IPS DF 19.7 (cell line): Measurements from ENCODE around the gene WDR27.
"Not testable (repeated sequence)": the region's sequence is repeated elsewhere in the genome, so short reads cannot be mapped to it uniquely, and the experiment has no call there.

Experiments used
- DNase-seq: peaks from one replicate; pipeline ENCODE4 v3.0.0-alpha.2; 2013; ENCODE audit warnings: low read depth, low spot score

Gene WDR27

GRCh38 chr6:169639653-169640278 is 62.1 kb downstream of the WDR27 start:
- no peak for DNase-seq

DNA sequence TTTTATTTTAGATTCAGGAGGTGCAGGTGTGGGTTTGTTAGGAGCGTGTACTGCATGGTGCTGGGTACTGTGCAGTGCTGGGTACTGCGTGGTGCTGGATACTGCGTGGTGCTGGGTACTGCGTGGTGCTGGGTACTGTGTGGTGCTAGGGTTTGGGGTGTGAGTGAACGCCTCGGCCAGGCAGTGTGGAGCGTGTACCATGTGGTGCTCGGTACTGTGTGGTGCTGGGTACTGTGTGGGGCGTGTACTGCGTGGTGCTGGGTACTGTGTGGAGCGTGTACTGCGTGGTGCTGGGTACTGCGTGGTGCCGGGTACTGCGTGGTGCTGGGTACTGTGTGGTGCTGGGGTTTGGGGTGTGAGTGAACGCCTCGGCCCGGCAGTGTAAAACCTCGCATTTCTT is 62.9 kb downstream of the WDR27 start:
- DNase-seq: no peak

GRCh38 chr6:169638388-169638787 is 63.4 kb downstream of the WDR27 start:
- DNase-seq: no peak

GRCh38 chr6:169635345-169635744 is 66.5 kb downstream of the WDR27 start:
- no peak for DNase-seq

GRCh38 chr6:169632841-169633240 is 69.0 kb downstream of the WDR27 start:
- DNase-seq: no peak

- no peak for DNase-seq
Observed at GRCh38 chr6:169629256-169629655, 72.6 kb downstream of the WDR27 start.

DNA sequence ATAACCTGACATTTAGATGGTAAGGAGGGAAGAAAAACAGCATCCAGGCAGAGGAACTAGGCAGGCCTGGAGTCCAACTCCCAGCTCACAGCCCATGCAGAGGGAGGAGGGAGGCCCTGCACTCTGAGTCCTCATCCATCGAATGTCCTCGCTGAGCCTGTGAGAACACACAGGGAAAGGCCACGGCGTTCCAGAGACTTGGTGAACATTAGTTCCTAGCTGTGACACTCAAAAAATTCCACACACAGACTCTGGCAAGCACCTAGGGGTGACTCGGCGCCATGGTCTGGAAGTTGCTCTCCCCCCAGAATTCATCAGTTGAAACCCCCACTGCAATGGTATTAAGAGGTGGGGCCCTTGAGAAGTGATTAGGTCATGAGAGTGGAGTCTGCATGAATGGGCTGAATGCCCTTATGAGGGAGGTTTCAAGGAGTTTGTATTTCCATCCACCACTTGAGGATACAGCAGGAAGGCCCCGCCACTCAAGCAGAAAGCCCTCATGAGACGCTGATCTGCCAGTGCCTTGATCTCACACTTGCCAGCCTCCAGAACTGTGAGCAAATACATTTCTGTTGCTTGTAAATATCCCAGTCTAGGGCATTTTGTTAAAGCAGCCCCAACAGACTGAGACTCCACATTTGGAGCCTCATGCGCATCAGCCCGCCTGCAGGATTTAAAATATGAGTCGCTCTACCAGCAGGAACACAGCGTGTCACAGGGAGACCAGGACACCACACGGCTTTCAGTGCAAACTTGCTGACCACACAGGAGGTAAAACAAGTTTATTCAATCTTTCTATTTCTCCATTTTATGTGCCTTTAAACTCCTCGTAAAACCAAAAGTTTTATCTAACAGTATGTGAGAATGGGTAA is 73.9 kb downstream of the WDR27 start:
- no peak for DNase-seq

- no peak for DNase-seq
Observed at GRCh38 chr6:169626649-169627048, 75.2 kb downstream of the WDR27 start.

GRCh38 chr6:169626169-169626568 is 75.7 kb downstream of the WDR27 start:
- no peak for DNase-seq

DNA sequence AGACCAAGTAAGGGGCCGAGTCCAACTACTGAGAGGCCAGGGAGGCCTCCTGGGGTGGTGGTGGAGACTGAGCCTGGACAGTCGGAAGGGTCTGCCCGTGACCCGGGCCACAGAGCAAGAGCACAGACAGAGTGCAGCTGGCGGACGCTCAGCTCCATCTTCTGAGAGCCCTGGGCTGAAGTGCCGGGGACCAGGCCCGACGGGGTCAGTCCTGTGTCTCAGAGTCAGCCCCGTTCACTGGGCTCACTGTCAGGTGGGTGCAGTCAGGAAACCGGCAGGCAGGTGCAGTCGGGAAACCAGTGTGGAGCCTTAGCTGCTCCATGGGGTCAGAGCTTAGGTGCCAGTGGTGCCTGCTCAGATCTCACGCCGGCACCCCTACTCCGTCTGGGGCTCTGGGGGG is 76.5 kb downstream of the WDR27 start:
- DNase-seq: no peak

DNA sequence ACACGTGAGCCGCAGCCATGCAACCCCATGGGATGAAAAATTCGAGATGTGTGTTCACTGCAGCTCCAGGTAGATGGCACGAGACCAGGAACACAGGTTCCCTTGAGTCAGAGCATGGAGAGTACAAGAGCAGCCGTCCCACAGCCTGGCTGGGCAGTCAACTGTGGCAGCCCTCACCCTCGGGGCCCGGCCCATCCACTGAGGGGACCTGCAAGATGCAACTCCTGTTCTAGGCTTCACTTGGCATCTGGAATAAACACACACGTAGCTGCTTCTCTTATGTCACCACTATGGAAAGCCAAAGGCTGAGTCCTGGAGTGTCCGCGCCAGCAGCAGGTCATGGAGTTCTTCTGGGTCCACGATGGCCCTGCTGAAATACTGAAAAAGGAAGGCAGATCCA is 77.0 kb downstream of the WDR27 start:
- no peak for DNase-seq

GRCh38 chr6:169623975-169624374 is 77.9 kb downstream of the WDR27 start:
- DNase-seq: no peak

- no peak for DNase-seq
Observed at GRCh38 chr6:169623343-169623742, 78.5 kb downstream of the WDR27 start.

- DNase-seq: no peak
Observed at GRCh38 chr6:169622618-169623017, 79.2 kb downstream of the WDR27 start.

DNA sequence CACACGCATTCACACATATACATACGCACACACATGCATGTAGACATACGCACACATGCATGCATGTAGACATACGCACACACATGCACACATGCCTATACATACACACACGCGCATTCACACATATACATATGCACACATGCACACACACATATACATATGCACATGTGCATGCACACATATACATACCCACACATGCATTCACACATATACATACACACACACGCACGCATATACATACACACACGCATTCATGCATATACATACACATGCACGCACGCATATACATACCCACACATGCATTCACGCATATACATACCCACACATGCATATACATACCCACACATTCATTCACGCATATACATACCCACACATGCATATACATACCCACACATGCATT is 80.5 kb downstream of the WDR27 start:
- no peak for DNase-seq

DNA sequence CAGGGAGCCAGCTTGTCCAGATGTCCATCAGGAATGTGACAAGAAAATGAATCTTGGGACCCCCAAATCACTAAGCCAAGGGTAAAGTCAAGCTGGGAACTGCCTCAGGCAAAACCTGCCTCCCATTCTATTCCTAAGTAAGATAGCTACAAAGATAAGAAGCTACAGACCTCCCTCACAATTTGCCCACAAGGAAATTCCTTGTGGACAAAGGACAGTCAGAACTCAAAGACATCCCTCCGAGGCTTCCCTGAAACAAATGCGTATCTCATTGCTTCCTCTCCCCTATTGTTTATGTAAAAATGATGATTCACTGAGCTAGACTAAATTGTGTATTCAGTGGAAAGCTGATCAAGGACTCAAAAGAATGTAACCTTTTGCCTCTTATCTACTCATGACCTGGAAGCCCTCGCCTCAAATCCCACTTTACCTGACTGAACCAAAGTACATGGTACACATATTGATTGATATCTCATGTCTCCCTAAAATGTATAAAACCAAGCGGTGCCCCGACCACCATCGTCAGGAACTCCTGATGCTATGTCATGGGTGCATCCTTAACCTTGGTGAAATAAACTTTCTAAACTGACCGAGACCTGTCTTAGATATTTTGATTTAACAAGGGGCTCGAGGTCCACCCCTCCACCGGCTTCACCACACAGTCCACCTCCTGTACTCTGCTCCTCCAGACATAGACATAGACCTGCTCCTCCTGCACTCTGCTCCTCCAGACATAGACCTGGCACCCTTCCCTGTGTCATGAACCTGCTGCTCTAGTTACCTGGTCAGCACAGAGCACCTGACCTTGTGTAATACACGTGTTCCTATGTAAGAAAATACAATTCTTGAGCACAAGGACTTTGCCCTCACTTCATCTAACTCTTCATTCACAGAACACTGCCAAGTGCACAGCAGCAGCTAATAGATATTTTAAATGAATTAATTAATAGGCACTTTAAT is 81.4 kb downstream of the WDR27 start:
- no peak for DNase-seq

GRCh38 chr6:169619650-169620049 is 82.2 kb downstream of the WDR27 start:
- DNase-seq: no peak

DNA sequence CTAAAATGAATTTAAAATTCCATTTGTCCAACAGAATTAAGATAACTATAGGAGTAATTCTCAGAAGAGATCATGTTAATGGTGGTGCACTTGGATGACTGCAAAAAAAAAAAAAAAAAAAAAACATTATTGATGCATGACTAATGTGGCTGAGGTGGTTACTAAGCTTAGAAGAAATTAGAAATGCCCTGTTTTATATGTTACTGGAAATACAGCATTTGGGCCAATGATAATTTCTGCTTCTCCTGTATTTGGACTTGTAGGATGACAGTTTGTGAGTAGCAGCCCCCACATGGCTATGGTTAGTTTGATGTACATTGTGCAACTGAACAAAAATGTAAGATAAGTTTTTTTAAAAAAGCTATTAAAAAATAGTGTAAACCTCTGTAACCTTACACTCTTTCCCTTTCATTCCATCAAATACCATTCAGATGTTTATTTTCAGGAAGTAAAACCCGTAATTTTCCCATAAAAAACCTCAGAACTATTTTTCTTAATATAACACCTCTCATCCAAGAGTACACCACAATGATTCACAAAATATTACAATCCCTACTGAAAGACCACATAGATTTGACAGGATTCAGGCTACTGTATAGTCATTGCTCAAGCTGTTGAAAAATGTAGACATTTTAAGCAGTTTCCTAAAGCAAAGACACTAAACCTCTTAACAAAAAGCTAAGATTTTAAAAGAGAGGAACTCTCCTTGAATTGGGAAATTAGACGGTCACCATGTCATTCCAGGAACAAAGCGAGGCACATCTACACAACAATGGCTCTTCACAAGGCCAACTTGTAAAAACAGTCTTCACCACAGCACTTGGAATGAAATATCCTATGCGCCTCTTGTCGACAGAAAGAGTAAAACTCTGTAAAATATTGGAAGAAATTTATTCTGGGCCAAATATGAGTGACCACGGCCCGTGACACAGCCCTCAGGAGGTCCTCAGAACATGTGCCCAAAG is 83.0 kb downstream of the WDR27 start:
- DNase-seq: peak; percentile 56

- DNase-seq: no peak
Observed at GRCh38 chr6:169617562-169617961, 84.3 kb downstream of the WDR27 start.

GRCh38 chr6:169608609-169609008 is 93.2 kb downstream of the WDR27 start:
- DNase-seq: not testable (repeated sequence)

DNA sequence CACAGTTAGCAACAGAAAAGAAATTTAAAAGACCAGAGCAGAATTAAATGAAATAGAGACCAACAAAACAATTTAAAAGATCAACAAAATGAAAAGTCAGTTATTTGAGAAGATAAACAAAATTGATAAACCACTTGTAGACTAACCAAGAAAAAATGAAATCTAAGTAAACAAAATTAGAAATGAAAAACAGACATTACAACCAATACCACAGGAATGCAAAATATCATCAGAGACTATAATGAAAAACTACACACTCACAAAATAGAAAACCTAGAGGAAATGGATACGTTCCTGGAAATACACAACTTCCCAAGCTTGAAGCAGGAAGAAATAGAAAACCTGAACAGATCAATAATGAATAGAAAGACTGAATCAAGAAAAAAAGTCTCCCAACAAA is 97.8 kb downstream of the WDR27 start:
- no peak for DNase-seq
